ENCODE measurements around the gene ENTPD3. TPM values are rescaled to one million over a fixed set of nuclear protein-coding genes. Genes with fewer than 3 reads are reported as not detected.

The ENTPD3 gene
- total RNA-seq, 1 donor, result not detected

DNA sequence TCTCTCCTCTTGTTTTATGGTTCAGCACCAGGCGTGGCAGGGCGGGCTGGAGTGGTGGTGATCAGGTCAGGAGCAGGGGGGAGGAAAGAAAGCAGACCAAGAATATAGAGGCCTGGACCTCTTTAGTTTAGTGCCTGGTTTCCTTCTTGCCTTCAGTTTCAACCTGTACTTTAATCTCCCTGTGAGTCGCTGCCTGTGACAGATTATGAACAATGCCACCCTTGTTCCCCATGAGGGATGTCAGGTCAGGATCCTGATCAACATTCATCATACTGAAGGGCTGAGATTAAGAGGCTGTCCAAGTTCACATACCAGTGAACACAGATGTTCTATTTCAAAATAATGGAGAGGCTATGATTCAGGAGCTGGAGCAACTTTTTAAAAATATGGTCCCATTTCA is 11.4 kb downstream of the ENTPD3 start:
- no peak overlapping the region for H3K4me3 ChIP-seq (ENCODE audit: low read depth, low read length)
- DNase-seq (ENCODE audit: low read depth), result no peak
- TF ChIP-seq, protein P1, sequence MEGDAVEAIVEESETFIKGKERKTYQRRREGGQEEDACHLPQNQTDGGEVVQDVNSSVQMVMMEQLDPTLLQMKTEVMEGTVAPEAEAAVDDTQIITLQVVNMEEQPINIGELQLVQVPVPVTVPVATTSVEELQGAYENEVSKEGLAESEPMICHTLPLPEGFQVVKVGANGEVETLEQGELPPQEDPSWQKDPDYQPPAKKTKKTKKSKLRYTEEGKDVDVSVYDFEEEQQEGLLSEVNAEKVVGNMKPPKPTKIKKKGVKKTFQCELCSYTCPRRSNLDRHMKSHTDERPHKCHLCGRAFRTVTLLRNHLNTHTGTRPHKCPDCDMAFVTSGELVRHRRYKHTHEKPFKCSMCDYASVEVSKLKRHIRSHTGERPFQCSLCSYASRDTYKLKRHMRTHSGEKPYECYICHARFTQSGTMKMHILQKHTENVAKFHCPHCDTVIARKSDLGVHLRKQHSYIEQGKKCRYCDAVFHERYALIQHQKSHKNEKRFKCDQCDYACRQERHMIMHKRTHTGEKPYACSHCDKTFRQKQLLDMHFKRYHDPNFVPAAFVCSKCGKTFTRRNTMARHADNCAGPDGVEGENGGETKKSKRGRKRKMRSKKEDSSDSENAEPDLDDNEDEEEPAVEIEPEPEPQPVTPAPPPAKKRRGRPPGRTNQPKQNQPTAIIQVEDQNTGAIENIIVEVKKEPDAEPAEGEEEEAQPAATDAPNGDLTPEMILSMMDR (IDR thresholded peaks at IDR 0.05; ENCODE audit: insufficient read depth, low read depth, low read length), result no peak

GRCh38 chr3:40404591-40405198 is 17.7 kb downstream of the ENTPD3 start:
- DNase-seq (ENCODE audit: low read depth), result no peak
- no peak overlapping the region for H3K4me3 ChIP-seq (ENCODE audit: low read depth, low read length)
- TF ChIP-seq, protein P1 (IDR thresholded peaks at IDR 0.05; ENCODE audit: insufficient read depth, low read depth, low read length), result no peak

DNA sequence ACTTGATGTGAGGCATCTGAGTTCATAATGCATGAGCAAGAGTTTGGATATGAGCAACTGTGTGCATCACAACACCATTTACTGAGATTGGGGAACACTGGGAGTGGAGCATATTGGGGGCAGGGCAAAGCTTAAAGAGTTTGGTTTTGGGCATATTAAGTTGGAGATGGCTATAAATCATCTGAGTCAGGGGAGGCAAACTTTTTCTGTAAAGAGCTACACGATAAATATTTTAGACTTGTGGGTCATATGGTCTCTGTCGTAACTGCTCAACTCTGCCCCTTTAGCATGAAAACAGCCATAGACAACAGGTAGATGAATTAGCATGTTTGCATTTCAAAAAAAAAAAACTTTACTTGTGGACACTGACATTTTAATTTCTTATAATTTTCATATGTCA is 20.0 kb downstream of the ENTPD3 start:
- no peak for DNase-seq (ENCODE audit: low read depth)
- TF ChIP-seq, protein P1 (IDR thresholded peaks at IDR 0.05; ENCODE audit: insufficient read depth, low read depth, low read length), result no peak
- no peak overlapping the region for H3K4me3 ChIP-seq (ENCODE audit: low read depth, low read length)

DNA sequence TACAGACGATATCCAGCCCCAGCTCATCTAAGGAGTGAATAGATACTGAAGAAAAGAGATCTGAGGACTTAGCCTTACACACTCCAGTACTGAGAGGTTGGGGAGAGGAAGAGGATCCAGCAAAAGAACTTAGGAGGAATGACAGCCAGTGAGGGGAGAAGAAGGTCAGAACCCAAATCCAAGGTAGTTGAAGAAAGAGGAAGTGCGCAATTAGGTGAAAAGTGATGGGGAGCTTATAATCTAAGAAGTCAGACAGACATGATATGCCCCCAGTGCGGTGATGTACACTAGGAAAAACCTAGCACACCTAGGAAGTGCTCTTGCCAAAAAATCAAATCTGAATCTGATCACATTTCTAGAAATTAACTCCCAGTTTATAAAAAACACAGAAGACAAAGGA is 20.6 kb downstream of the ENTPD3 start:
- H3K4me3 ChIP-seq (ENCODE audit: low read depth, low read length), result no peak overlapping the region
- no peak for DNase-seq (ENCODE audit: low read depth)
- TF ChIP-seq, protein P1 (IDR thresholded peaks at IDR 0.05; ENCODE audit: insufficient read depth, low read depth, low read length), result no peak

DNA sequence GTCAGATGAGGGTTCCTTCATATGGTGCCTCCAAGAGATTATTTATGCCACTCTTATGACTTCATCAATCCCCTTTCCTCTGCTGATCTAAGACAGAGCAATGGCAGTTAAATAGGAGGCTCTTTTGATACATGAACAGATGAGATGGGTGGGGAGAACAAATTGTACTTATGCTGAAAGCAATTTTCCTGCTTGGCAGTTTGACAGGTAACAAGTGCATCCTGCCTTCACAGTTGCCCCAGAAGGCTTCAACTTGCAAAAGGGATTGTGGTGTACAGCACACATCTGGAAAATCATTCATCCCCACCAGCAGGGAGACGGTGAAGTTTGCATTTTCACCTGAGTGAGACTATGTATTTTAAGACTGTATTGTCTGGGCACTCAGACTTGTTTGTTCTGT is 27.3 kb downstream of the ENTPD3 start:
- H3K4me3 ChIP-seq (ENCODE audit: low read depth, low read length), result no peak overlapping the region
- TF ChIP-seq, protein P1 (IDR thresholded peaks at IDR 0.05; ENCODE audit: insufficient read depth, low read depth, low read length), result no peak
- no peak for DNase-seq (ENCODE audit: low read depth)

GRCh38 chr3:40417845-40418543 is 31.0 kb downstream of the ENTPD3 start:
- TF ChIP-seq, protein P1 (IDR thresholded peaks at IDR 0.05; ENCODE audit: insufficient read depth, low read depth, low read length), result no peak
- no peak for DNase-seq (ENCODE audit: low read depth)
- H3K4me3 ChIP-seq (ENCODE audit: low read depth, low read length), result no peak overlapping the region
